HL-60 (cell line): ENCODE data around the gene PASD1.

Source experiments
- GABPA ChIP-seq: IDR thresholded peaks from 2 replicates; pipeline ENCODE4 v1.6.1; 2012; ENCODE audit warnings: low read depth
- SPI1 ChIP-seq: IDR thresholded peaks from 2 replicates; pipeline ENCODE4 v1.6.1; 2012; ENCODE audit warnings: low read depth, mild to moderate bottlenecking, borderline replicate concordance
- TF ChIP-seq, protein P1 (sequence below): IDR thresholded peaks from one replicate; pipeline ENCODE4 v1.5.1; 2011; ENCODE audit warnings: low read length, control low read depth, inconsistent platforms; ENCODE audit not compliant: insufficient read depth

DNA sequence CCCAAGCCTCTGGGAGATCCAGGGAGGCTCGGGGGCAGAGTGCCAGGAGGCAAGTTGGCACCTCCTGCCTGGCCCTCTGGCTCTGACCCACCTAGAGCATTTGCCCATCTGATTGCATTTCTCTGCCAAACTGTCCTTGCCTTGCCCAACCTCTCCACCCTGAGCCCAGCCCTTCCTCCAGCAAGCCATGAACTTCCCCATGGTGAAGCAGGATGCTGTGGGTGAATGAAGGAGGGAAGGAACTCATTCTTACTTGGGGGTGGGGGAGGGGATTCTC, 161.8 kb downstream of the PASD1 start:
- TF ChIP-seq GABPA: no peak
- TF ChIP-seq, protein P1, sequence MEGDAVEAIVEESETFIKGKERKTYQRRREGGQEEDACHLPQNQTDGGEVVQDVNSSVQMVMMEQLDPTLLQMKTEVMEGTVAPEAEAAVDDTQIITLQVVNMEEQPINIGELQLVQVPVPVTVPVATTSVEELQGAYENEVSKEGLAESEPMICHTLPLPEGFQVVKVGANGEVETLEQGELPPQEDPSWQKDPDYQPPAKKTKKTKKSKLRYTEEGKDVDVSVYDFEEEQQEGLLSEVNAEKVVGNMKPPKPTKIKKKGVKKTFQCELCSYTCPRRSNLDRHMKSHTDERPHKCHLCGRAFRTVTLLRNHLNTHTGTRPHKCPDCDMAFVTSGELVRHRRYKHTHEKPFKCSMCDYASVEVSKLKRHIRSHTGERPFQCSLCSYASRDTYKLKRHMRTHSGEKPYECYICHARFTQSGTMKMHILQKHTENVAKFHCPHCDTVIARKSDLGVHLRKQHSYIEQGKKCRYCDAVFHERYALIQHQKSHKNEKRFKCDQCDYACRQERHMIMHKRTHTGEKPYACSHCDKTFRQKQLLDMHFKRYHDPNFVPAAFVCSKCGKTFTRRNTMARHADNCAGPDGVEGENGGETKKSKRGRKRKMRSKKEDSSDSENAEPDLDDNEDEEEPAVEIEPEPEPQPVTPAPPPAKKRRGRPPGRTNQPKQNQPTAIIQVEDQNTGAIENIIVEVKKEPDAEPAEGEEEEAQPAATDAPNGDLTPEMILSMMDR: no peak
- TF ChIP-seq SPI1: no peak
